Measurements from ENCODE around the gene PCDHGA3.

Gene PCDHGA3

GRCh38 chr5:141320225-141321169 lies 23.1 kb upstream of the PCDHGA3 start, which contains the start of gene TAF7 (continued):
- TF ChIP-seq ZNF449 (tag by site-specific recombination; IDR thresholded peaks at IDR 0.05) (peak; percentile 30; the same call in 1 of the 2 replicates), ZNF2 (tag by site-specific recombination; IDR thresholded peaks at IDR 0.05) (peak; percentile 80; the same call in 1 of the 2 replicates), ZNF610 (tag by site-specific recombination; IDR thresholded peaks at IDR 0.05; ENCODE audit: borderline replicate concordance) (peak; percentile 58; the same call in 1 of the 2 replicates), ZBTB44 (tag by site-specific recombination; IDR thresholded peaks at IDR 0.05) (no peak), ZNF335 (tag by site-specific recombination; conservative IDR thresholded peaks at IDR 0.05) (peak; percentile 60), ZNF341 (tag by site-specific recombination; IDR thresholded peaks at IDR 0.05; ENCODE audit: low read depth) (peak; percentile 90), ZSCAN5A (tag by site-specific recombination; IDR thresholded peaks at IDR 0.05) (0 out of 2 replicates have a peak, but pooled peaks have one; percentile 41), ZNF16 (tag by site-specific recombination; IDR thresholded peaks at IDR 0.05; ENCODE audit: low read depth) (no peak), ZNF175 (tag by site-specific recombination; IDR thresholded peaks at IDR 0.05) (no peak), ZNF274 (IDR thresholded peaks at IDR 0.05; ENCODE audit: low read length) (no peak), ZNF274 (tag by site-specific recombination; IDR thresholded peaks at IDR 0.05; ENCODE audit: borderline replicate concordance) (no peak; the same call in 1 of the 2 replicates), YY1 (tag by site-specific recombination; IDR thresholded peaks at IDR 0.05) (peak; percentile 91), ZNF639 (tag by site-specific recombination; IDR thresholded peaks at IDR 0.05) (0 out of 2 replicates have a peak, but pooled peaks have one; percentile 38), ZNF513 (tag by site-specific recombination; IDR thresholded peaks at IDR 0.05) (no peak), SETDB1 (IDR thresholded peaks at IDR 0.05; ENCODE audit: insufficient read length, low read length) (peak; percentile 94), KLF9 (tag by site-specific recombination; IDR thresholded peaks at IDR 0.05; ENCODE audit: low read depth) (0 out of 2 replicates have a peak, but pooled peaks have one; percentile 6), PRDM4 (tag by site-specific recombination; IDR thresholded peaks at IDR 0.05) (no peak)
- TF ChIP-seq, protein P1, sequence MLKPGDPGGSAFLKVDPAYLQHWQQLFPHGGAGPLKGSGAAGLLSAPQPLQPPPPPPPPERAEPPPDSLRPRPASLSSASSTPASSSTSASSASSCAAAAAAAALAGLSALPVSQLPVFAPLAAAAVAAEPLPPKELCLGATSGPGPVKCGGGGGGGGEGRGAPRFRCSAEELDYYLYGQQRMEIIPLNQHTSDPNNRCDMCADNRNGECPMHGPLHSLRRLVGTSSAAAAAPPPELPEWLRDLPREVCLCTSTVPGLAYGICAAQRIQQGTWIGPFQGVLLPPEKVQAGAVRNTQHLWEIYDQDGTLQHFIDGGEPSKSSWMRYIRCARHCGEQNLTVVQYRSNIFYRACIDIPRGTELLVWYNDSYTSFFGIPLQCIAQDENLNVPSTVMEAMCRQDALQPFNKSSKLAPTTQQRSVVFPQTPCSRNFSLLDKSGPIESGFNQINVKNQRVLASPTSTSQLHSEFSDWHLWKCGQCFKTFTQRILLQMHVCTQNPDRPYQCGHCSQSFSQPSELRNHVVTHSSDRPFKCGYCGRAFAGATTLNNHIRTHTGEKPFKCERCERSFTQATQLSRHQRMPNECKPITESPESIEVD (tag by site-specific recombination; IDR thresholded peaks at IDR 0.05): no peak
- TF ChIP-seq, protein P2, sequence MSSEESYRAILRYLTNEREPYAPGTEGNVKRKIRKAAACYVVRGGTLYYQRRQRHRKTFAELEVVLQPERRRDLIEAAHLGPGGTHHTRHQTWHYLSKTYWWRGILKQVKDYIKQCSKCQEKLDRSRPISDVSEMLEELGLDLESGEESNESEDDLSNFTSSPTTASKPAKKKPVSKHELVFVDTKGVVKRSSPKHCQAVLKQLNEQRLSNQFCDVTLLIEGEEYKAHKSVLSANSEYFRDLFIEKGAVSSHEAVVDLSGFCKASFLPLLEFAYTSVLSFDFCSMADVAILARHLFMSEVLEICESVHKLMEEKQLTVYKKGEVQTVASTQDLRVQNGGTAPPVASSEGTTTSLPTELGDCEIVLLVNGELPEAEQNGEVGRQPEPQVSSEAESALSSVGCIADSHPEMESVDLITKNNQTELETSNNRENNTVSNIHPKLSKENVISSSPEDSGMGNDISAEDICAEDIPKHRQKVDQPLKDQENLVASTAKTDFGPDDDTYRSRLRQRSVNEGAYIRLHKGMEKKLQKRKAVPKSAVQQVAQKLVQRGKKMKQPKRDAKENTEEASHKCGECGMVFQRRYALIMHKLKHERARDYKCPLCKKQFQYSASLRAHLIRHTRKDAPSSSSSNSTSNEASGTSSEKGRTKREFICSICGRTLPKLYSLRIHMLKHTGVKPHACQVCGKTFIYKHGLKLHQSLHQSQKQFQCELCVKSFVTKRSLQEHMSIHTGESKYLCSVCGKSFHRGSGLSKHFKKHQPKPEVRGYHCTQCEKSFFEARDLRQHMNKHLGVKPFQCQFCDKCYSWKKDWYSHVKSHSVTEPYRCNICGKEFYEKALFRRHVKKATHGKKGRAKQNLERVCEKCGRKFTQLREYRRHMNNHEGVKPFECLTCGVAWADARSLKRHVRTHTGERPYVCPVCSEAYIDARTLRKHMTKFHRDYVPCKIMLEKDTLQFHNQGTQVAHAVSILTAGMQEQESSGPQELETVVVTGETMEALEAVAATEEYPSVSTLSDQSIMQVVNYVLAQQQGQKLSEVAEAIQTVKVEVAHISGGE (tag by site-specific recombination; conservative IDR thresholded peaks at IDR 0.05; ENCODE audit: low read depth): peak; percentile 68
- TF ChIP-seq, protein P3, sequence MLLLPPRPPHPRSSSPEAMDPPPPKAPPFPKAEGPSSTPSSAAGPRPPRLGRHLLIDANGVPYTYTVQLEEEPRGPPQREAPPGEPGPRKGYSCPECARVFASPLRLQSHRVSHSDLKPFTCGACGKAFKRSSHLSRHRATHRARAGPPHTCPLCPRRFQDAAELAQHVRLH (tag by site-specific recombination; IDR thresholded peaks at IDR 0.05): peak; percentile 94

Measured in HEK293 (cell line).